MG63 (cell line): Measurements from ENCODE around the gene RUNX2. TPM values are rescaled to one million over a fixed set of nuclear protein-coding genes. Genes with fewer than 3 reads are reported as not detected.

Source experiments
- DNase-seq: peaks from one replicate; pipeline ENCODE4 v3.0.0-alpha.2; 2020
- H3K27me3 ChIP-seq: fragments of 250-450 bp; sonication (Bioruptor Pico); 2 replicates; pipeline ENCODE4 v1.5.1; 2020; ENCODE audit warnings: mild to moderate bottlenecking, moderate library complexity
- H3K36me3 ChIP-seq: fragments of 250-450 bp; sonication (Bioruptor Pico); 2 replicates; pipeline ENCODE4 v1.5.1; 2020; ENCODE audit warnings: mild to moderate bottlenecking, moderate library complexity
- H3K4me3 ChIP-seq: fragments of 250-450 bp; sonication (Bioruptor Pico); 2 replicates; pipeline ENCODE4 v1.5.1; 2020; ENCODE audit warnings: mild to moderate bottlenecking, moderate library complexity
- H3K9me3 ChIP-seq: fragments of 250-450 bp; sonication (Bioruptor Pico); 2 replicates; pipeline ENCODE4 v1.5.1; 2020; ENCODE audit warnings: mild to moderate bottlenecking, moderate library complexity
- total RNA-seq: library from RNA; depleted of rRNA; stranded (reverse); fragments of >200 nt; shearing (Covaris generic); gene quantifications from 2 replicates; pipeline ENCODE4 v1.2.3, GENCODE V29; 2014; ENCODE audit warnings: low replicate concordance

RUNX2 gene
- total RNA-seq, 1 experiment from 2014 or later: 0.13 TPM

GRCh38 chr6:45584127-45584526 lies 256.0 kb downstream of the RUNX2 start:
- Histone ChIP-seq H3K4me3 (no peak overlapping the region), H3K27me3 (no peaks in the 10 kb centered on the region), H3K9me3 (no peaks in the 10 kb centered on the region), H3K36me3 (no peaks in the 10 kb centered on the region)
- no peak for DNase-seq

- DNase-seq: no peak
- H3K36me3 ChIP-seq: no peaks in the 10 kb centered on the region
- no peaks in the 10 kb centered on the region for H3K27me3 ChIP-seq
- no peaks in the 10 kb centered on the region for H3K9me3 ChIP-seq
- no peak overlapping the region for H3K4me3 ChIP-seq
These were observed 258.4 kb downstream of the RUNX2 start for GRCh38 chr6:45586216-45587171.

- DNase-seq: no peak
- H3K9me3 ChIP-seq: no peaks in the 10 kb centered on the region
- H3K27me3 ChIP-seq: no peaks in the 10 kb centered on the region
- H3K4me3 ChIP-seq: no peak overlapping the region
- H3K36me3 ChIP-seq: no peaks in the 10 kb centered on the region
These were observed 259.3 kb downstream of the RUNX2 start for GRCh38 chr6:45587229-45588060.

- H3K4me3 ChIP-seq: no peak overlapping the region
- no peaks in the 10 kb centered on the region for H3K9me3 ChIP-seq
- DNase-seq: no peak
- H3K27me3 ChIP-seq: no peaks in the 10 kb centered on the region
- H3K36me3 ChIP-seq: no peaks in the 10 kb centered on the region
These were observed 261.2 kb downstream of the RUNX2 start for GRCh38 chr6:45589367-45589766.

DNA sequence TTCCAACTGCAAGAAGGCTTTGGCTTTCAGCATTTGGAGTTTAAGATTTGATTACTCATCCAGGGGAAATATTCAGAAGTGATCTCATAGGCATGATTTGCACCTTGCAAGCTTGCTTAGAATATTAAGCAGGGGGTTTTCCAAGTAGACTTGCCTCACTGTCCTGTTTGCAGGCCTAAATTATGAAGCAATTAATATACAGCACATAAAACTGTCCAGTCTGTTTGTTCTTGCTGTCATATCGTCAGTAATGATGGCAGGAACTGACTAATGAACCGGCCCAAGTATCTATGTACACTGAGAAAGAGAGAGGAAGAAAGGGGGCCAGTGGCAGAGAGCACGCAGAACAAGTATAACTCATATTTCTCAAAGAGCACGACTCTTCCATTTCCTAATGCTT lies 262.1 kb downstream of the RUNX2 start:
- H3K36me3 ChIP-seq: no peaks in the 10 kb centered on the region
- no peaks in the 10 kb centered on the region for H3K27me3 ChIP-seq
- DNase-seq: no peak
- H3K4me3 ChIP-seq: no peak overlapping the region
- H3K9me3 ChIP-seq: no peaks in the 10 kb centered on the region

DNA sequence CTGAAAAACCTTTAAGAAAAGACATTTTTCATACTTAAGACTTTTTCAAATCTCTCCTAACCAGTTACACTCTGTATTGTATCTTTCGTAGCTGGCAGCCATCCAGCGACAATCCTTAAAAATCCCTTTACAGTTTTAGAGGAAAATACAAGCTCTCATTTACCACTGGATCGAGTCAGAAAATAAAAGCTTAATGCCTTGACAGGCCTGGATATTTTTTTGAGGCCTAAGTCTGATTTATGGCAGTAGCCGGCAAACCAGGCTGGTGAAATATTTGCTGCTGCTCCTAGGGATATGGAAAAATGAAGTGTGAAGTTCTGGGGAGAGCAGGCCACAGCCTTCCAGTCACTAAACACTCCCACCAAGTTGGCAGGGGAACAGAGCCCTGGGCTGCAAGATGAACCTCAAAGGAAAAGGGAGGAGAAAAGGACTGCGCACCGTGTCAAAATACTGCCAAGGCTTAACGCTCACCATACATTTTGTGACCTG lies 262.6 kb downstream of the RUNX2 start:
- no peak for DNase-seq
- no peak overlapping the region for H3K4me3 ChIP-seq
- H3K27me3 ChIP-seq: no peaks in the 10 kb centered on the region
- H3K9me3 ChIP-seq: no peaks in the 10 kb centered on the region
- no peaks in the 10 kb centered on the region for H3K36me3 ChIP-seq

DNA sequence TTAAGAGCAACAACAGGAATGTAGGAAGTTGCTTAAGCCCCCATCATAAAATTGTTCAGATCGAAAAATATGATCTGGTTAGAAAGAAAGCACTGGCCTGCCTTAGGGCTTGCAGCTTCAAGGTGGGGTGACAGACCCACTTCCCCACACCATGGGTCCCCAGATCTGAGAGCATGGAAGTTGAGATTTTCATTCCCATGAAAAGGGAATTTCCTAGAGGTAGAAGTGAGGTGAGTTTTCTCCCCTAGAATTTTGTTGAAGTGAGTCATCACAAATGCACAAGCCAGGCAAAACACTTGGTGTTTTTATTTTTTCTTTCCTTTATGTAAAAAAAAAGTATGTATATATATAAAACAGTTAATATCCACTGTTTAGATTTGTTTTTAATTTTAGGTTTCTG lies 263.2 kb downstream of the RUNX2 start:
- H3K36me3 ChIP-seq: no peaks in the 10 kb centered on the region
- no peaks in the 10 kb centered on the region for H3K27me3 ChIP-seq
- no peaks in the 10 kb centered on the region for H3K9me3 ChIP-seq
- no peak for DNase-seq
- no peak overlapping the region for H3K4me3 ChIP-seq

DNA sequence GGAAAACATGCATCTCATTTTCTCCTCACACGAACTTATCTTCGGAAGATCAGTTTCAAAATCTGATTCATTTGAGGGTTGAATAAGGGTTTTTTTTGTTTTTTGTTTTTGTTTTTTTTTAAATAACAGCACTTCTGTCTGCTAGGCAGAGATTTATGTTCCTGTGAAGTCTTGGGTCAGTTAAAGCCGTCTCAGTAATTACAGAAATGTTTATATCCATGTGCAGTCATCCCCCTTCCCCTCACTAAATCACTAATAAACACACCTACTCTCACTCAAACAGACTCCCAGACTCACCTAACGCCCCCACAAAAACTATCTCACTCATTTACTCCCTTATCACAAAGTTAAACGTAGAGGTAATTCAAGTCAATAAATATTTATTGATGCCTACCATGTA lies 263.8 kb downstream of the RUNX2 start:
- H3K4me3 ChIP-seq: no peak overlapping the region
- no peak for DNase-seq
- H3K36me3 ChIP-seq: no peaks in the 10 kb centered on the region
- H3K27me3 ChIP-seq: no peaks in the 10 kb centered on the region
- H3K9me3 ChIP-seq: no peaks in the 10 kb centered on the region

GRCh38 chr6:45592991-45593390 lies 264.9 kb downstream of the RUNX2 start:
- H3K27me3 ChIP-seq: no peaks in the 10 kb centered on the region
- H3K9me3 ChIP-seq: no peaks in the 10 kb centered on the region
- no peaks in the 10 kb centered on the region for H3K36me3 ChIP-seq
- no peak overlapping the region for H3K4me3 ChIP-seq
- DNase-seq: no peak

DNA sequence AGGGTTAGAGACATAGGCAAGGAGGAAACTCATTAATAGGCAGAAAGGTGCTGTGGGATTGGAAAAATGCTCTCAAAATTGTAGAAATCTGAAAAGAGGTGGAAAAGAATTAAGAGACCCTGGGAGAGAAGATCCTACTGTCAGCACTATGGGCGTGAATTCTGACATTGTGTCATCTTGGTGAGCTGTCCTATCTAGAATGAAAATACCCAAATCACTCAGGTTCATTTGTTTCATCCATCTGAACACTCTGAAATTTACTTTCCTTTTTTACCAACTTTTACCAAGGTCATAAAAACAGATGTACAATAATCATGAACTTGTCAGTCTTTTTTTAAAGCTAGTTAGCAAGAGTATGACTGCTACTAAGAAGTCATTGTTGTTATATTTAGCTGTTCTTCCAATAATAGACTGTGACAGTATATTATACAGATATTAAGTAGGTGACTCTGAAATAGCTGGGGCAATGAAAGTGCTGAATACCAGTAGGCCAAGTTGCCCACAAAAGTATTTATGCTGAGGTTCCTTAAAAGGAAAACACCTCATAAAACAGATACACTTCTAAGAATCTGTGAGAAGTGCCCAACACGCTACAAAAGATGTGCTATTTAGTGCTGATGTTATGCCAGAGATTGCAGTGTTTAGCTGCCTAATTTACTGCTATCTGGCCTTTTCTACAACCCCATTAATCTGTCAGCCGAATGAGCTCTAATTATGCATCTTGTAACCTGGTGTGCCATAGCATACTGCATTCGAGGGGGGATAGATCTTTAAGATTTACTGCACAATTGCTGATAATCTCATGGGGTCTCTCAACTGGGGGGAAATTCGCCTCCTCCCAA lies 267.1 kb downstream of the RUNX2 start:
- Histone ChIP-seq H3K4me3 (no peak overlapping the region), H3K36me3 (no peaks in the 10 kb centered on the region), H3K27me3 (no peaks in the 10 kb centered on the region), H3K9me3 (peaks cover 1% of the 10 kb centered on the region; the same call in 1 of the 2 replicates)
- no peak for DNase-seq

DNA sequence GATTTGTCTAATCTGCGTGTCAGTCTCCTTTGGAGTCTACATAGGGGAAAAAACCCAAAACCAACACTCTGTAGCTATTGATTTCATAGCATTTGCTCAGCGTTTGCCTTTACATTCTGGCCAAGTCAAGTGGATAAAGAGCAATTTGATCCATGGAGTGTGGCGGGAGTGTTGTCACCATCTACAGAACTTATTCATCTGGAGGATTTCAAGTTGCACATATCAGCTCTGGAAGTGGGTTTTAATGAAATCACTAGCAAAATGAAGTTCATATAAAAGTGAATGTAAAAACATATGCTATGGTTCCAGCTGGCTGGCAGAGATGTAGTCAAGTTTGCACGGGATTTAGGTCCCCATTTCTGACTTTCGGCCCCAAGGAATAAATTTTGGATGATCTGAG lies 269.3 kb downstream of the RUNX2 start:
- no peak for DNase-seq
- peaks cover 4% of the 10 kb centered on the region; the same call in 1 of the 2 replicates for H3K9me3 ChIP-seq
- H3K27me3 ChIP-seq: no peaks in the 10 kb centered on the region
- no peaks in the 10 kb centered on the region for H3K36me3 ChIP-seq
- no peak overlapping the region for H3K4me3 ChIP-seq

DNA sequence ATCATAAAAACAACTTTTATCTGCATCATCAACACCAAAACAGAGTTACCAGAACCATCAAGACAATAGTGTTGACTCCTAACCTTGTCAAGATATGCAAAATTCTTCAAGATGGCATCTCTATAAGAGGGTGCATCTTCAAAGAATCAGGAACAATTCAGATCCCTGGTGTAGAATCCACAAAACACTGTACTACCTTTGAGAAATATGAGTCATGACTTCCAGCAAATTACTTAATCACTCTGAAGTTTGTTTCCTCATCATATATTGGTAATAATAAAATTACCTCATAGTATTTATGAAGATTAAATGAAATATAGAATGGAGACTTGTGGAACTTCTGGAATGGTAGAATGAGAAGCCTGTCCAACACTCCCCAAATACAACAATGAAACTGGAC lies 270.9 kb downstream of the RUNX2 start:
- no peak overlapping the region for H3K4me3 ChIP-seq
- no peaks in the 10 kb centered on the region for H3K36me3 ChIP-seq
- no peak for DNase-seq
- peaks cover 4% of the 10 kb centered on the region; the same call in 1 of the 2 replicates for H3K9me3 ChIP-seq
- no peaks in the 10 kb centered on the region for H3K27me3 ChIP-seq

GRCh38 chr6:45605971-45606370 lies 277.8 kb downstream of the RUNX2 start:
- no peaks in the 10 kb centered on the region for H3K9me3 ChIP-seq
- H3K4me3 ChIP-seq: no peak overlapping the region
- no peak for DNase-seq
- no peaks in the 10 kb centered on the region for H3K27me3 ChIP-seq
- no peaks in the 10 kb centered on the region for H3K36me3 ChIP-seq

GRCh38 chr6:45606831-45607400 lies 278.8 kb downstream of the RUNX2 start:
- Histone ChIP-seq H3K9me3 (no peaks in the 10 kb centered on the region), H3K4me3 (no peak overlapping the region), H3K36me3 (no peaks in the 10 kb centered on the region), H3K27me3 (no peaks in the 10 kb centered on the region)
- no peak for DNase-seq

DNA sequence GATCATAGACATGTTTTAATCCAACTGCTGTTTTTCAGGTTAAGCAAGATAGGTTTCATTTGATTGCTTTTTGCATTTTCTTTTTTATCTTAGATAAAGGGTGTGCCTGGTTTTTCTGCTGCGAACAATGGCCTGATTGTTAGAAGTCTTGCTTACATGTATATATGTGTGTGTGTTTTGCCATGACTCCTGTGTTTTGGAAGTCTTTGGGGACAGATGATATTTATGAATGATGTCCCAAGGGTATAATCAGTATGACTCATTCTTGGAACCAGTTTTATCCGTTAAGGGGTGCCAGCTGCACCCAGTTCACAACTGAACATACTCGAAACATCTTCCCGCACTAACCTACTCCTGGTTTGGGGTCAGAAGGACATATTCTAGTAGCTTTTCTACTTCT lies 279.7 kb downstream of the RUNX2 start:
- no peaks in the 10 kb centered on the region for H3K27me3 ChIP-seq
- no peaks in the 10 kb centered on the region for H3K36me3 ChIP-seq
- no peak overlapping the region for H3K4me3 ChIP-seq
- no peaks in the 10 kb centered on the region for H3K9me3 ChIP-seq
- no peak for DNase-seq

- no peak for DNase-seq
- no peak overlapping the region for H3K4me3 ChIP-seq
These were observed 280.3 kb downstream of the RUNX2 start for GRCh38 chr6:45608252-45608913.

More at GRCh38 chr6:45608252-45608913, 280.3 kb downstream of the RUNX2 start:
- Histone ChIP-seq H3K27me3 (no peaks in the 10 kb centered on the region), H3K36me3 (no peaks in the 10 kb centered on the region), H3K9me3 (no peaks in the 10 kb centered on the region)
